ENCODE measurements around the gene SORCS3. TPM values are rescaled to one million over a fixed set of nuclear protein-coding genes. Genes with fewer than 3 reads are reported as not detected.

The SORCS3 gene
- total and polyA plus RNA-seq, 2 donors (not counting 1 experiment from before 2014, with no cell fraction given), result not detected

- 95% methylated on average over 11 of the region's 11 CpGs for WGBS (ENCODE audit: insufficient coverage)
- ChIA-PET POLR2A (no interaction called here), CTCF (no interaction called here)
- H3K27ac ChIP-seq (ENCODE audit: low read length in 2 of 2), result no peak overlapping the region
- H4K20me1 ChIP-seq (ENCODE audit: control insufficient read depth, insufficient read depth, low read length, poor library complexity, severe bottlenecking), result no peaks in the 10 kb centered on the region
- H3K4me2 ChIP-seq (replicated peaks; ENCODE audit: low read depth, low read length, poor library complexity, severe bottlenecking), result no peak overlapping the region
- H2AFZ ChIP-seq (ENCODE audit: insufficient read depth, low read depth, low read length, poor library complexity, severe bottlenecking), result no peak overlapping the region
- DNase-seq (no peak), ATAC-seq (ENCODE audit: low read depth) (no peak)
- no peaks in the 10 kb centered on the region for H3K4me1 ChIP-seq (ENCODE audit: control insufficient read depth in 2 of 2, insufficient read depth in 2 of 2, low read length in 2 of 2)
- TF ChIP-seq EZH2 (IDR thresholded peaks at IDR 0.05; ENCODE audit: borderline replicate concordance, insufficient read depth, low read depth, low read length, poor library complexity, severe bottlenecking), result no peak
- TF ChIP-seq CTCF (IDR thresholded peaks at IDR 0.05), result no peak
- peaks cover 0 to 10% (median 0%) of the 10 kb centered on the region in 3 donors for H3K9me3 ChIP-seq (ENCODE audit: control extremely low read depth in 1 of 3, control insufficient read depth in 2 of 3, insufficient read depth in 1 of 3, low read length in 2 of 3)
- no peak overlapping the region for H3K9ac ChIP-seq (ENCODE audit: low read length)
- H3K27me3 ChIP-seq (replicated peaks in 1 of 4; ENCODE audit: control extremely low read depth in 1 of 4, control insufficient read depth in 3 of 4, insufficient read depth in 4 of 4, low read length in 3 of 4), result peaks cover 0 to 37% (median 10%) of the 10 kb centered on the region in 4 experiments
- H3K4me3 ChIP-seq (ENCODE audit: control extremely low read depth in 1 of 5, extremely low read depth in 1 of 5, insufficient read depth in 1 of 5, low read depth in 2 of 5, low read length in 4 of 5), result no peak overlapping the region
- intact Hi-C loops (cut with micrococcal nuclease), result no loop called here
- no peaks in the 10 kb centered on the region for H3K9me3 Mint-ChIP-seq (ENCODE audit: insufficient read depth)
- no peaks in the 10 kb centered on the region for H3K79me2 ChIP-seq (ENCODE audit: control insufficient read depth, insufficient read depth, low read length)
- H3K4me3 Mint-ChIP-seq, result no peak overlapping the region
- H3K27ac Mint-ChIP-seq, result no peak overlapping the region
- no peaks in the 10 kb centered on the region for H3K4me1 Mint-ChIP-seq
- no peaks in the 10 kb centered on the region for H3K36me3 ChIP-seq (replicated peaks in 1 of 2; ENCODE audit: control extremely low read depth in 1 of 2, control insufficient read depth in 1 of 2, extremely low read depth in 1 of 2, insufficient read depth in 2 of 2, low read length in 1 of 2)
- H3K27me3 Mint-ChIP-seq, result peaks cover 63% of the 10 kb centered on the region
Observed at GRCh38 chr10:104643303-104643663, 2.2 kb downstream of the SORCS3 start.

- Histone ChIP-seq H4K20me1 (ENCODE audit: control insufficient read depth, insufficient read depth, low read length, poor library complexity, severe bottlenecking) (no peaks in the 10 kb centered on the region), H3K4me1 (ENCODE audit: control insufficient read depth in 2 of 2, insufficient read depth in 2 of 2, low read length in 2 of 2) (no peaks in the 10 kb centered on the region), H2AFZ (ENCODE audit: insufficient read depth, low read depth, low read length, poor library complexity, severe bottlenecking) (no peak overlapping the region), H3K79me2 (ENCODE audit: control insufficient read depth, insufficient read depth, low read length) (no peaks in the 10 kb centered on the region), H3K4me3 (ENCODE audit: control extremely low read depth in 1 of 5, extremely low read depth in 1 of 5, insufficient read depth in 1 of 5, low read depth in 2 of 5, low read length in 4 of 5) (no peak overlapping the region), H3K36me3 (replicated peaks in 1 of 2; ENCODE audit: control extremely low read depth in 1 of 2, control insufficient read depth in 1 of 2, extremely low read depth in 1 of 2, insufficient read depth in 2 of 2, low read length in 1 of 2) (no peaks in the 10 kb centered on the region), H3K9me3 (ENCODE audit: control extremely low read depth in 1 of 3, control insufficient read depth in 2 of 3, insufficient read depth in 1 of 3, low read length in 2 of 3) (peaks cover 0 to 10% (median 0%) of the 10 kb centered on the region in 3 donors), H3K4me2 (replicated peaks; ENCODE audit: low read depth, low read length, poor library complexity, severe bottlenecking) (no peak overlapping the region), H3K27ac (ENCODE audit: low read length in 2 of 2) (no peak overlapping the region), H3K9ac (ENCODE audit: low read length) (no peak overlapping the region), H3K27me3 (replicated peaks in 1 of 4; ENCODE audit: control extremely low read depth in 1 of 4, control insufficient read depth in 3 of 4, insufficient read depth in 4 of 4, low read length in 3 of 4) (peaks cover 0 to 28% (median 5%) of the 10 kb centered on the region in 4 experiments)
- CTCF ChIA-PET, result no interaction called here
- no peak for ATAC-seq (ENCODE audit: low read depth)
- POLR2A ChIA-PET, result no interaction called here
- Mint-ChIP-seq H3K27ac (no peak overlapping the region), H3K4me3 (no peak overlapping the region), H3K9me3 (ENCODE audit: insufficient read depth) (no peaks in the 10 kb centered on the region), H3K27me3 (peaks cover 58% of the 10 kb centered on the region), H3K4me1 (no peaks in the 10 kb centered on the region)
- 85% methylated on average over 1 of the region's 1 CpG for WGBS (ENCODE audit: insufficient coverage)
- TF ChIP-seq EZH2 (IDR thresholded peaks at IDR 0.05; ENCODE audit: borderline replicate concordance, insufficient read depth, low read depth, low read length, poor library complexity, severe bottlenecking) (no peak), CTCF (IDR thresholded peaks at IDR 0.05) (no peak)
- intact Hi-C loops (cut with micrococcal nuclease), result no loop called here
- no peak for DNase-seq
Observed at GRCh38 chr10:104646146-104646545, 5.1 kb downstream of the SORCS3 start.

All from B cell (primary cell).